NCI-H69 (cell line): ENCODE data around the gene DNAAF3.
"Not testable (repeated sequence)": the region's sequence is repeated elsewhere in the genome, so short reads cannot be mapped to it uniquely, and the experiment has no call there.

Source experiments
- DNase-seq: peaks from one replicate; lab custom pipeline; 2025; lab: John Stamatoyannopoulos, UW

The DNAAF3 gene

GRCh38 chr19:55175117-55175867 is 8.9 kb upstream of the DNAAF3 start:
- peak; percentile 50 for DNase-seq

- DNase-seq: no peak
Observed at GRCh38 chr19:55174425-55175116, 8.2 kb upstream of the DNAAF3 start.

GRCh38 chr19:55173714-55174409 is 7.4 kb upstream of the DNAAF3 start:
- peak; percentile 85 for DNase-seq

GRCh38 chr19:55173186-55173713 is 6.8 kb upstream of the DNAAF3 start:
- no peak for DNase-seq

GRCh38 chr19:55172741-55173140 is 6.3 kb upstream of the DNAAF3 start:
- DNase-seq: peak; percentile 22

- not testable (repeated sequence) for DNase-seq
Observed at GRCh38 chr19:55172318-55172717, 5.9 kb upstream of the DNAAF3 start.

- no peak for DNase-seq
Observed at GRCh38 chr19:55171440-55171839, 5.0 kb upstream of the DNAAF3 start.

GRCh38 chr19:55169136-55169535 is 2.7 kb upstream of the DNAAF3 start:
- DNase-seq: no peak

- DNase-seq: peak; percentile 92
Observed at GRCh38 chr19:55165952-55166529, 372 bp downstream of the DNAAF3 start.

- peak; percentile 47 for DNase-seq
Observed at GRCh38 chr19:55161571-55162322, 4.7 kb downstream of the DNAAF3 start.

GRCh38 chr19:55160986-55161365 is 5.4 kb downstream of the DNAAF3 start:
- DNase-seq: no peak

GRCh38 chr19:55160128-55160985 is 6.1 kb downstream of the DNAAF3 start:
- DNase-seq: peak; percentile 98

- DNase-seq: peak; percentile 33
Observed at GRCh38 chr19:55158848-55159749, 7.3 kb downstream of the DNAAF3 start.

- DNase-seq: no peak
Observed at GRCh38 chr19:55158423-55158822, 8.0 kb downstream of the DNAAF3 start.

GRCh38 chr19:55157064-55157908 is 9.1 kb downstream of the DNAAF3 start, which contains the start of gene TNNI3:
TSS of gene TNNI3 (minus strand) at chr19:55157732. CDS start at chr19:55157589, 143 bp downstream.
- no peak for DNase-seq

- DNase-seq: peak; percentile 96
Observed at GRCh38 chr19:55156202-55157063, 10.0 kb downstream of the DNAAF3 start.

- not testable (repeated sequence) for DNase-seq
Observed at GRCh38 chr19:55155784-55156183, 10.6 kb downstream of the DNAAF3 start.
